ENCODE results near the gene PDE10A. TPM values are rescaled to one million over a fixed set of nuclear protein-coding genes. Genes with fewer than 3 reads are reported as not detected.
A peak's percentile ranks its signal among the peaks of the same experiment; 100 is the strongest.

The PDE10A gene
- polyA plus RNA-seq, 10 donors = 6.5 to 12.8 (median 9.6) TPM

DNA sequence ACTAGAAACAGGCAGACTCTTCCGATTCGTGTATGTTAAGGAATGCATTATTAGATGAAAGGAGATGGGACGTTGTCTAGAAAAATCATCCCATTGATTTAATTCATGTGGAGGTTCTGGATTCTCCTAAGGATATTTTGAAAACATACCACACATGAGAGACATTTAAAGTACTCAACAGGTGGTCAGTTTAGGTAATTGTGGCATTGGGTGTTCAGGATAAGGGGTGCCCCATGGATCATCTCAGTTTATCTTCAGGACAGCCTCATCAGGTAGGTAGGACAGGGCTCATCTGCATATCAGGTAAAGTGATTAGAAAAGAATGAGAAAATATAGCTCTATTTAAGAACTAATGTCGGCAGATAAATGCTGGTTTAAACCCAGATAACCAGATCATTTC lies 15.9 kb upstream of the PDE10A start:
- no peak for DNase-seq

DNA sequence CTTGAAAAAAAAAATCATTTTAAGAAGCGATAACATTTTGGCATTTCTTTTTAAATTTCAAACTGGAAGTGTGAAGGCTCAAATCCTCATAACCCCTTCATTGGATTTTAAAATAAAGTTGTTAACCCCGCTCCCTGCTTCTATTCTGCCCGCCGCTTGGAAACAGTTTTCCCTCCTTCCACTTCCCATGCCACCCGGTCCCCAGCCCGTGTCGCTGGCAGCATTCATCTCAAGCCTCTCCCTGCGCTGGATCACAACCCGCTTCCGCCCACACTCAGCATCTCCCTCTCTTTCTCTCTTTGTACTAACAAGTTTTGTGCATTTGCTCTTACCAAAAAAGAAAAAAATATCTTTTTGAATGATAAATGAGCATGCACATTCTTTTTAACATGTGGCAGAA lies 15.4 kb upstream of the PDE10A start:
- no peak for DNase-seq

DNA sequence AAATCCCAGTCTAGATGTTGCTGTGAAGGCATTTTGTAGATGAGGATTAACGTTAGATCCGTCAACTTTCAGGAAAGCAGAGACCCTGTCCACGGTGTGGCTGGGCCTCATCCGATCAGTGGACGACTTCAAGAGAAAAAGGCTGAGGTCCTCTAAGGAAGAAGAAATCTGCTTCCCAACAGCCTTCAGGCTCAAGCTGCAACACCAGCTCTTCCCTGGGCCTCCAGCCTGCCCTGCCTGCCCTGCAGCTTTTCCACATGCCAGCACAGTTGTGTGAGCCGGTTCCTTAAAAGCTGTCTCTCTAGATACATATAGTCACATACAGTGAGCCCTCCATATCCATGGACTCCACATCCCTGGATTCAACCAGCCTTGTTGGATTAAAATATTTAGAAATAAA lies 14.1 kb upstream of the PDE10A start:
- no peak for DNase-seq

GRCh38 chr6:165676435-165677068 lies 13.5 kb upstream of the PDE10A start:
- DNase-seq = no peak

GRCh38 chr6:165675120-165675519 lies 12.1 kb upstream of the PDE10A start:
- no peak for DNase-seq

DNA sequence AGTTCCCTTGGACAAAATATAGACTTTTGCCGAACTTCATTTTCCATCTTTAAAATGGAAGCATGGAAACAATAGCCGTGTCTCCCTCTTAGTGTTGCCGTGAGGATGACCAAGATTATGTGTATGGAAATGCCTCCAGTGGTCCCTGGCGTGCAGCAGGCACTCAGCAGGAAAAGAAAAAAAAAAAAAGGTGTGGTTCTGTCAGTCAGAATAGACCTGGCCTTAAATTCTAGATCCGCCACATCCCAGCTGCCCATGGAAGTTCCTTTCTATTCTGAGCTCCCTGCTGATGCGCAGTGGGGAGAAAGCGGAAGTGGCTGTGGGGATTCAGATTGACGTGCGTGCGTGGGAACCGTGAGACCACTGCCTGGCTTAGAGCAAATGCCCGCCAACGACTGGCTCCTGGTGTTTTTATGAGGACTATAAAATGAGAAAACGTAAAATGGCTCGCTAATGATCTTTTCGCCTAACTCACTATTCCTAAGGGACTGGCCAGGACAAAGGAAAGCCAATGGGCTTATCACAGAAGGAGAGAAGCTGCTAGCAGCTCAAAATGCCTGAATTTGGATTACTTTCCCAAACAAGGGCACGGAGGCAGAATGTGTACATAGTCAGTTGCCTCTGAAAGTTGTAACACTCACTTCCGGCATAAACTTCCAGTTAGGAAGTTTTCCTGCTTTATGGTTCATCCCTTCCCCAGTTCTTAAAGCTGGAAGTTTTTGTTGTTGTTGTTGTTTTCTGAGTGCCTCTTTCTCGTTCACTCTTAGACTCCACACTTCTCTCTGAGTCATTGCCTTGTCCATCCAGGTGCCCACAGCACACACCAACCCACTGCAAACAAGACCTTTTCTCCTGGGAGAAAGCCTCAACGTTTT lies 11.4 kb upstream of the PDE10A start:
- DNase-seq = no peak

- DNase-seq = no peak
These were observed 8.3 kb upstream of the PDE10A start for GRCh38 chr6:165671222-165671768.

- DNase-seq = no peak
These were observed 5.9 kb upstream of the PDE10A start for GRCh38 chr6:165668951-165669350.

DNA sequence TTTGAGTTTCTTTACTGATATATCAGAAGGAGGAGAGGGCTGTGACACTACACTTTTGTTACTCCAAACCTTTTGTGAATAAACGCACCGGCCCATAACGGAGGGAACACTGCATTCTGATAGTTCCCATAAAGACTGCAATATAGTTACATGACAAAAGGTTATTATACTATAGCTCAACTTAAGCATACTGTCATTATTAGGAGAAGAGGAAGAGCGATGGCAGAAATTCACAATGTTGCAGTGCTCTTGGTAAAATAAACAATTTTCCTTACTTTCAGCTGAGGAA lies 2.3 kb upstream of the PDE10A start:
- DNase-seq = peak in 1 of 3 donors; percentile 36

DNA sequence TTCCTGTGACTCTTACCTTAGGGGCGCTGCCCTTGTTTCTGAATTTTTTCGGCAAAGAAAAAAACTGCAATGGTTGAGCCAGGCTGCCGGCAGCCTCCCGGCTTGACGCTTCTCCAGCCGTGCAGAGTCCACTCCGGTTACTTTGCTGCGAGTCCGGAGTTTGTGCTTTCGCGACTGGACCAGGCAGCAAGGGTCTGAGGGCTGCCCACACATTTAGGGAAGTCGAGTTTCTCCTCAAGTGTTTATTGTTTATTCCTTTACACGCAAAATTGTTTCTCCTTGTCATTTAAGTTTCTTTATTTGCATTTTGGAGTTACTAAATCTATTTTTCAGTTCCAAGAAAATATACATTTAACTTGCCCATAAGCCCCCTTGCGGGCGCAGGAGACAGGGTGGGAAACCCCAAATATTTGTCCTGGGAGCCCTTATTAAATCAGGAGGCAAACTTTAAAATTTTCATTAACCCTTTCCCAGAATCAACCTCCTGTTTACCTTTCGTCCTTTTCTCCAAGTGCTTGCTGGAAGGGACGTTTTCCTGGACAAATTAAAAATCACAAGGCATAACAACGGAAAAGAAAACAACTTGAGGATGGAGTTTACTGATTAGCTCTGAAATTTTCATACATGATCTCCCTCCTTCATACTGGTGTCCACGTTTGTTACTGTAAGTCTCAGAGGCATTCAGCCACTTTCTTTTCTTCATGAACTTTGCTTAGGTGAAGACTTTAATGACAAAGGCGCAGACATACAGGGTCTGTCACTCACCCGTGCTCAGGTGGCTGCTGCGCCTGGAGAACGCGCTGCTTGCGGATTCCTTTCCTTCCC lies 1.7 kb upstream of the PDE10A start:
- DNase-seq = peak in 2 of 3 donors; percentile 30 to 69

- DNase-seq = peak in 1 of 3 donors; percentile 28
These were observed 906 bp upstream of the PDE10A start for GRCh38 chr6:165663736-165664558.

- DNase-seq = peak; percentile 36 to 91 (median 73)
These were observed 315 bp upstream of the PDE10A start for GRCh38 chr6:165663377-165663735.

- peak in 2 of 3 donors; percentile 25 to 81 for DNase-seq
These were observed 846 bp downstream of the PDE10A start for GRCh38 chr6:165662041-165662748.

DNA sequence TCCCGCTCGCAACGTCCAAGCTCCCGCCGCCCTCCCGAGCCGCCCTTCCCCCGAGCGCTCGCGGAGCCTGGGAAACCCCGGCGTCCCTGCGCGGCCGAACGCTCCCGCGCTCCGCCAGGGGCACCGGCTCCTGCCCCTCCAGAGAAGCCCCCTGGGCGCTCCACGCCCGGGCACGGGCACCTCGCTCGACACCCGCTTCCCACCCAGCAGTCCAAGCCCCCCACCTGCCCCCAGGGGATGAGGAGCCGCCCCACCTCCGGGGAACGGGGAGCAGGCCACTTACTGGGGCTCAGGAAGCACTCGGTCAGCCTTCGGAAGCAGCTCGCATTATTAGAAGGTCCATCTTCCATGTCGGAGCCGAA lies 1.4 kb downstream of the PDE10A start:
- DNase-seq = no peak

- peak in 2 of 3 donors; percentile 38 to 79 for DNase-seq
These were observed 2.0 kb downstream of the PDE10A start for GRCh38 chr6:165660857-165661663.

GRCh38 chr6:165659945-165660856 lies 2.8 kb downstream of the PDE10A start:
- peak in 2 of 3 donors; percentile 42 to 81 for DNase-seq

DNA sequence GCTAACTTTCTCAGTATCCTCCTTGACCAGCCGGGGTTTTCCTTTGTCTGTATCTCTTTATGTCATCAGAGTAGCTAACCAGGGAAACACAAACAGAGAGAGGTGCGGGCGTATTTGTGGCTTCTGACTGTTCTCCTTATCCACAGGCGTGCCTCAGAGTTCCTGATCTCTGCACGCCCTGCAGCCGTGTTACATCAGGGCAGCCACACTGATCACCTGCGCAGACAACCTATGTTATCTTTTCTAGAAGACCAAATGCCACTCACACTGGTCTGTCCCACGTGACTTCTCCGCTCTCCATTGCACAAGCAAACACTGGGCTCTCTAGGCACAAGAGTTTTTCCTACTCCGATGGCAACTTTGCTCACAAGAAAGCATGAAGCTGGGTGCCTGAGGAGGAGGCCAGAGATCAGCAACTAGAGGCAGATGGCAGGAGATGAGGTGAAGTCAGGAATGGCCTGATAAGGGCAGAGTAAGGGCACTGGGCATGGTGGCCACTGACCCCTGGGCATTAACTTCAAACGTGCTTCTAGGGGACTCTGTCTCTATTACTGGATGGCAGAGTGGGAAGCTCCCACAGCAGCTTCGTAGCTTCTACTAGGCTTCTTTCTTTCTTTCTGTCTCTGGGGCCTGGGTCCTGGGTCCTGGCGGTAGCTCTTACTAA lies 4.5 kb downstream of the PDE10A start:
- DNase-seq = no peak

- DNase-seq = no peak
These were observed 5.7 kb downstream of the PDE10A start for GRCh38 chr6:165657325-165657680.
